Retina (tissue), 1 donor: ENCODE measurements around the gene PHF1.
A peak's percentile ranks its signal among the peaks of the same experiment; 100 is the strongest.

Experiments used
- DNase-seq: peaks from one replicate; pipeline ENCODE4 v3.0.0-alpha.2; 2016

PHF1 gene

DNA sequence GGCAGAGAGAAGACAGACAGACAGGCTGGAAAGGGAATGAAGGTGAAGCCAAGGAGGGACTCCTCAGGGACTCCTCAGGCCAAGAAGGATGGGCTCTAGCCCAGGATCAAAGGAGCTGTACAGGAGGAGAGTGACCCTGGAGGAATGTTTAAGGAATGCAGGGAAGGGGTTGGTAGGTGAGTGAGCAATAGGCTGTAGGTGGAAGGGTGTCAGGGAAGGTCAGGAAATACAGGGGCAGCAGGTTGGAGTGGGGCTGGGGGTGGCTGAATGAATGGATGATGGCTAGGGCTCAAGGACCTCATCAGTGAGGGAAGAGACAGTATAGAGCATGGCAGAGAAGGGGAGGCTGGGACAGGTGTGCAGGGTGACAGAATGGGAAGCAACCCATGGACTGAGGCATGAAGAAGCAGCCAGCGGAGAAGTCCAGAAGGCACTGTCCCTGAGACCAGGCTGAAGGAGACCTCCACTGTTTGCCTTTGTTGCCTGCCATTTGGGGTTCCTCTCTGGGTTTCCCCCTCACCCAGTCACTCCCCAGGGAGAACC is 22.3 kb downstream of the PHF1 start:
- no peak for DNase-seq

GRCh38 chr6:33433544-33434191 is 22.9 kb downstream of the PHF1 start:
- DNase-seq: no peak

- DNase-seq: no peak
Observed at GRCh38 chr6:33434961-33435360, 24.1 kb downstream of the PHF1 start.

- no peak for DNase-seq
Observed at GRCh38 chr6:33437666-33438065, 26.9 kb downstream of the PHF1 start.

DNA sequence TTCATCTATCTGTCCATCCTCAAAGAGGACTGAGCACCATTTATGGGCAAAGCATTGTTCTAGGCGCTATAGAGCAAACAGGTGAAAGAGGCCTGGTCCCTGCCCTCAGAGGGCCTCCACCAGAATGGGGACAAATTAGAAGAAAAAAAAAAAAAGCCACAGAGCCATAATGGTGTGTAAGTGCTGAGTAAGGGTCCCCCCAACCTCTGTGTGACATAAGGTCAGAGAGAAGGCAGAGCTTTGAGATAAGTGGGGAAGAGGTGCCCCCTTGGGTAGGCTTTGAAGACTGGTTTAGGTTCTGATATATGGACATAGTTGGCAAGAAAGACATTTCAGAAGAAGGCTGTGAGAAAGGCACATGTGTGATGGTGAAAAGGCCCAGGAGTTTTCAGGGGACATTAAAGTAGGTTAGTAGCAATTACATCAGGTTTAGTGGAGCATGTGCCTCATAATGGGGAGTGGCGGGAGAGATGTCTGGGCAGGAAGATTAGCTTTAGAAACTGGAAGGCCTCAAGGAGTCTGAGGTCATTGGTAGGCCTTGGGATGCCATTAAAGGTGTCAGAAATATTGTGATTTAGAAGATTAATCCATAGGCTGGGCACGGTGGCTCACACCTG is 28.3 kb downstream of the PHF1 start:
- DNase-seq: no peak

DNA sequence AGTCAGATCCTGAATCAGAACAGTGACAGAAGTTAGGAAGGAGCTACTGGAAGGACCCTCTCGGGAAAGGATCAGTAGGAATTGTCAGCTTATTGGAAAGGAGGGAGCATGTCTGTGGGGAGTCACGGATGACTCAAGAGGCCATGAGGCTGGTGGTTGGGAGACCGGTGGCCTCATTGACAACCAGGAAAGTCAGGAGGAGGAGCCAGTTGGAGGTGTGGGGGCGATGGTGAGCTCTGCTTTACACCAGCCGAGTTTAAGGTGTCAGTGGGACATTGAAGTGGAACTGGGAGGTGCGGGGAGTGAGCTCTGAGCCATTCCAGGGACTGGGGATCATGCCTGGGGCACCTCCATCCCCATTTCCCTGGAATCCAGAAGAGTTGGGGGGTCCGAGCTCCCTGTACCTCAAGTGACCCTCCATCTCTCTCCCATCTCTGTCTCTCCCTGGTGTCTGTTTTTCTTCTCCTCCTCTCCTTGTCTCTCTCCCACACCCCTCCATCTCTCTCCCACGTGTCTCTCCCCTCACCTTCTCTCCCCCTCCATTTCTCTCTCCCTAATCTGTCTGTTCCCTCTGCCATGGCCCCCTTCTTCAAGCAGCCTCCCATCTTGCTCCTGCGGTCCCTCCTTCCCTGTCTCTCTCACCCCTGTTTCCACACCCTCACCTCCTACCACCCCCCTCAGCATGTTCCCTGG is 29.3 kb downstream of the PHF1 start:
- DNase-seq: no peak

DNA sequence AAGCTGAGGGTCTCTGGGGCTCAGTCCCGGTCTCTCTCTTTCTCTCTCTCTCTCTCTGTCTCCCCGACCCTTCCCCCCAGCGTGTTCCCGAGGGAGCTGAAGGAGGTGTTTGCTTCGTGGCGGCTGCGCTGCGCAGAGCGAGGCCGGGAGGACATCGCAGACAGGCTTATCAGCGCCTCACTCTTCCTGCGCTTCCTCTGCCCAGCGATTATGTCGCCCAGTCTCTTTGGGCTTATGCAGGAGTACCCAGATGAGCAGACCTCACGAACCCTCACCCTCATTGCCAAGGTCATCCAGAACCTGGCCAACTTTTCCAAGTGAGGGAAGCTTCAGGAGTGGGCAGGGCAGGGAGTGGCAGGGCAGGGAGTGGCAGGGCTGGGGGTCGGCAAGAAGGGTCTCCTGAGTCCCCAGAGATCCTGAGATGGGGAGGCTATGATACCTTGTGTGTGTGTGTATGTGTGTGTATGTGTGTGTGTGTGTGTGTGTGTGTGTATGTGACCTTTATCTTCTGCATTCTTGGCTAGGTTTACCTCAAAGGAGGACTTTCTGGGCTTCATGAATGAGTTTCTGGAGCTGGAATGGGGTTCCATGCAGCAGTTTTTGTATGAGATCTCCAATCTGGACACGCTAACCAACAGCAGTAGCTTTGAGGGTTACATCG is 30.0 kb downstream of the PHF1 start:
- DNase-seq: no peak

DNA sequence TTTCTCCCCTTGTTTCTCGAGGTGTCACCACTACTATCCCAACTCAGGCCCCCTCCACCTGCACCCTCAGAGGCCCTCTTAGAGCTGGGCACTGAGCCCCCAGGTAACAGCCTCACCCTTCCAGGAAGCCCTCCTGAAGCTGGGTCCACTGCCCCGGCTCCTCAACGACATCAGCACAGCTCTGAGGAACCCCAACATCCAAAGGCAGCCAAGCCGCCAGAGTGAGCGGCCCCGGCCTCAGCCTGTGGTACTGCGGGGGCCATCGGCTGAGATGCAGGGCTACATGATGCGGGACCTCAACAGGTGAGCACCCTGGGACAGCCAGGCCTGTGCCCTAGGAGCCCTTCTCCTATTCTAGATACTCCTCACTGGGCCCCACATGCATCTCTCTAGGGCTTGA is 30.6 kb downstream of the PHF1 start:
- DNase-seq: no peak

DNA sequence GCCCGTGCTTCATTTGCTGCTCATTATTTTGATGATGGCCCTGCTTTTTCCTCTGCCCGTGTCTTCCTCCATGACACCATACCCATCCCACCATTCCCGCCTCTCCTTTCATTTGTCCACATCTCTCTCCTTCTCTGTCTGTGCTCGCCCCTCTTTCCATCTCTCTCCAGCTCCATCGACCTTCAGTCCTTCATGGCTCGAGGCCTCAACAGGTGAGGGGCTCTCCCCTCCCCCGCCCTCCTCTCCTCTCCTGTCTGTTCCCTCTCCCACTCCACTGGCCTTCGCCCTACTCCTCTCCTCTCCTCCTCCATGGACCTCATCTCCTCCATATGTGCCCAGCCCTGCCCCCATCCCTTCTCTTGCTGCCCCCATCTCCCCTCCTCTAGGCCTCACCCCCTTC is 31.5 kb downstream of the PHF1 start:
- DNase-seq: no peak

DNA sequence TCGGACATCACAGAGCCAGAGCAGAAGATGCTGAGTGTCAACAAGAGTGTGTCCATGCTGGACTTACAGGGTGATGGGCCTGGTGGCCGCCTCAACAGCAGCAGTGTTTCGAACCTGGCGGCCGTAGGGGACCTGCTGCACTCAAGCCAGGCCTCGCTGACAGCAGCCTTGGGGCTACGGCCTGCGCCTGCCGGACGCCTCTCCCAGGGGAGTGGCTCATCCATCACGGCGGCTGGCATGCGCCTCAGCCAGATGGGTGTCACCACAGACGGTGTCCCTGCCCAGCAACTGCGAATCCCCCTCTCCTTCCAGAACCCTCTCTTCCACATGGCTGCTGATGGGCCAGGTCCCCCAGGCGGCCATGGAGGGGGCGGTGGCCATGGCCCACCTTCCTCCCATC is 32.2 kb downstream of the PHF1 start:
- DNase-seq: no peak

DNA sequence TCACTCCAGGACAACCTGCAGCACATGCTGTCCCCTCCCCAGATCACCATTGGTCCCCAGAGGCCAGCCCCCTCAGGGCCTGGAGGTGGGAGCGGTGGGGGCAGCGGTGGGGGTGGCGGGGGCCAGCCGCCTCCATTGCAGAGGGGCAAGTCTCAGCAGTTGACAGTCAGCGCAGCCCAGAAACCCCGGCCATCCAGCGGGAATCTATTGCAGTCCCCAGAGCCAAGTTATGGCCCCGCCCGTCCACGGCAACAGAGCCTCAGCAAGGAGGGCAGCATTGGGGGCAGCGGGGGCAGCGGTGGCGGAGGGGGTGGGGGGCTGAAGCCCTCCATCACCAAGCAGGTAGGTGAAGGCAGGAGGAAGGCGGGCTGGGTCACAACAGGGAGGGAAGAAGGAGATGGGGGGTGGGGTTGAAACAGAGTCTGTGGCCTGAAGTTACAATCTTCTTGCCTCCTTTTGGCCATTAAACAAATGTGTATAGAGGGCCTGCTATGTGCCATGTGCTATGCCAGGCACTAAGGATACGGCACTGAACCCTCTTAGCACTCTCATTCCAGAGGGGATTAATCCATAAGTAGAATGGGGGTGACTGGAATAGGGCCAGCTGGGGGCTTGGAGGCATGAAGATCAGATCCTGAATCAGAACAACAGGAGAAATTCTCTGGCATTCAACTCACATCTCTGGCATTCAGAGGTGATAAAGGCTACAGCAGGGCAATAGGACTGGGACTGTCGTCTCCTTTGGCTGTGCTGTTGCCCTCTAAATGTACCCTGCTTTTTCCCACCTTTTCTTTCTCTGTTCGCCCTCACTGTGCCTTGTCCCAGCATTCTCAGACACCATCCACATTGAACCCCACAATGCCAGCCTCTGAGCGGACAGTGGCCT is 33.0 kb downstream of the PHF1 start:
- no peak for DNase-seq

DNA sequence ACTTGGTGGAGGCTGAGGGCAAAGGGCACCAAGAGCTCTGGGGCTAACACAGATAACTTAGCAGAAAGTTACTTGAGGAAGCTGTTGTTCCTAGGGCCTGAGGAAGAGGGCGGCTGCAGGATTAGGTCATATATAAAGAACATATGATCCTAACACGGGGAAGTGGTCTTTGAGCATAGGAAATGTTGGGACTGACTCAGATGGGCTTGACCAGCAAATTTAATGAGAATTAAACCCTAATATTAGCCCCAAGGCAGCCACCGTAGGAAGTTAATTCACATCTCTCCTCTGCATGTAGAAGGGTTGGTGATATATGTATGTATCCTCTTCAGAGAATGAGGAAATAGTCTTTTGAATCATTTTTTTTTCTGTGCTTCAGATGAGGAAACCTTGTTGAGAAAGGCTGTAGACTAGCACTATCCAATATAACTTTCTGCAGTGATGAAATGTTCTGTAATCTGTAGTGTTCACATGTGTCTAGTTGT is 34.3 kb downstream of the PHF1 start:
- DNase-seq: no peak

DNA sequence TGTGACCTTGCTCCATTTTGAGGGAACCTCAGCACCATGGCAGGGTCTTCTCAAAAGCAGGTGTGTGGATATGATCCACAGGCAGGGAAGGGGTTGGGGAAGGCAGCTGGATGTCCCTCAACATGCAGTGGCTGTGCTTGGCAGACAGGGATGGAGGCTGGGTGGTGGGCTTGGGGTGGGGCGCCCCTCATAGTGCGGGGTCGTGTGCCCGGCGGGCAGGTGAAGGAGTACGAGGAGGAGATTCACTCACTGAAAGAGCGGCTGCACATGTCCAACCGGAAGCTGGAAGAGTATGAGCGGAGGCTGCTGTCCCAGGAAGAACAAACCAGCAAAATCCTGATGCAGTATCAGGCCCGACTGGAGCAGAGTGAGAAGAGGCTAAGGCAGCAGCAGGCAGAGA is 35.5 kb downstream of the PHF1 start:
- DNase-seq: no peak

GRCh38 chr6:33450434-33450833 is 39.6 kb downstream of the PHF1 start:
- DNase-seq: no peak

DNA sequence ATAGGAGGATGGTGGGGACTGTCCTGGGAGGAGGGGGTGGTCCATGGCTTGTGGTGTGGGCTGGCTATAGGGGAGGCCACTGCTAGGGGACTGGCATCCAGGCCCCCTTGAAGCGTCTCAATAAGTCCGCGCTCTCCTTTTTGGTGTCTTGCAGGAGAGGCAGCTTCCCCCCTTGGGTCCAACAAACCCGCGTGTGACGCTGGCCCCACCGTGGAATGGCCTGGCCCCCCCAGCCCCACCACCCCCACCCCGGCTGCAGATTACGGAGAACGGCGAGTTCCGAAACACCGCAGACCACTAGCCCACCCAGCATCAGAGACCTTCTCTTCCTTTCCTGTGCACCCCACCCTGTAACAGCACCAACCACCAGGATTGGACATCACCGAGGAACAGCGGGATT is 40.8 kb downstream of the PHF1 start:
- DNase-seq: no peak

DNA sequence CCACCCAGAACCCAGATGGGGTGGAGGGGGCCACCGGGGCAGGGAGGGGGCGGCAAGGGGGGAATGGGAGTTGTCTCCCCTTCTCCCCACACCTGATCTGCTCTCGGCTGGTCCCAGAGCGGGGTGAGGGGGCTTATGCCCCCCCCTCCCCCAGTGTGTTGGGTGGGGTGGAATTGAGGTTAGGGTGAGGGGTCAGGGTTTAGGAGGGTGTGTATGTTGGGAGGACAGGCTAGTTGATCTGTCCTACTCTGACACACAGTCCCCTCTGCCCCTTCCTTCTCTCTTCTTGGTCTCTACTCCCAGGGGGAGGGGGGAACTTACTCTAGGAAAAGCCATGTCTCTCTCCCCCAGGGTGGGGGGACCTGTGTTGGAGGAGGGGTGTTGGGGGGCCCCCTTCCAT is 41.7 kb downstream of the PHF1 start:
- no peak for DNase-seq

GRCh38 chr6:33453393-33454008 is 42.7 kb downstream of the PHF1 start:
- no peak for DNase-seq

DNA sequence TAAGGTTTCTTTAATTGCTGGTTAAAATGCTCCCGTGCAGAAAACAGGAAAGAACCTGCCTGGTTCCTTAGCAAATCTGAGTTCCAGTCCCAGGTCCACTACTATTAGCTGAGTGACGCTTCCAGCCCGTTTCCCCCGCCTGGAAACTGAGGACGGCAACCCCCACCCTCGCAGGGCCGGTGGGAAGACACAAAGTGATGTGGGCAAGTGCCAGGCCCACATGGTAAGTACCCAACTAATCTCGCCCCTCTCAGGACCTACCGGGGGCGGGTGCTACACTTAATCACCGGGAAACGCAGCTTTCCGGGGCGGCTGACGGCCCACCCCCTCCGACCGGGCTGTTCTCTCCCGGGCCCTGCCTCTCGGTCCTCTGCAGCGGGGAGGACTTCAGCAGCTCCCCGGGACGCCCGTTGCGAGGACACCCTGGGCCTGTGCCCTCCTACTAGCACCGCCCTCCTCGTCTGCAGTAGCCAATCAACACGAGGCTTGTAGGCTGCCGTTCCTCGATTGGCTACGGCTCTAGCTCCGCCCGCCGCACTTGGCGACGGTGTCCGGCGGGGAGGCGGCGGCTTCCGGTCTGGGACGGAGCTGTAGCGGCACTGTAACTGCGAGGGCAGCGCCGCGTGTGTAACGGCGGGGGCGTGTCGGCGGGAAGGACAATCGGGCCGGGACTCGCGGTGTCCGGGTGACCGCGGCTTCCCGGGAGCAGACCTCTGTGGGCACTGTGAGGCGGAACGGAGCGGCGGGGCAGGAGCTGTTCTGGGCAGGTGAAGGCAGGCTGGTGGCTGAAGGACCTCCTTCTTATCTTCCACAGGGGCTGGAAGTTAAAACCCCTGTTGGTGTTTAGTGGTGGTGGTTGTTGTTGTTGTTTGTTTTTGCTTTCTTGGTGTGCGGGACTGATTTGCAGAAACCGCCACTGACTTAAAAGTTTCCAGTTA is 43.5 kb downstream of the PHF1 start, which contains the start of gene ZBTB9:
Gene ZBTB9, plus strand, starts transcription at position 568 of the 938 bp plus-strand sequence. CDS start 525 bp downstream, outside the sequence.
- peak; percentile 96 for DNase-seq

- DNase-seq: no peak
Observed at GRCh38 chr6:33455051-33455450, 44.2 kb downstream of the PHF1 start.

- no peak for DNase-seq
Observed at GRCh38 chr6:33456156-33456555, 45.3 kb downstream of the PHF1 start.

DNA sequence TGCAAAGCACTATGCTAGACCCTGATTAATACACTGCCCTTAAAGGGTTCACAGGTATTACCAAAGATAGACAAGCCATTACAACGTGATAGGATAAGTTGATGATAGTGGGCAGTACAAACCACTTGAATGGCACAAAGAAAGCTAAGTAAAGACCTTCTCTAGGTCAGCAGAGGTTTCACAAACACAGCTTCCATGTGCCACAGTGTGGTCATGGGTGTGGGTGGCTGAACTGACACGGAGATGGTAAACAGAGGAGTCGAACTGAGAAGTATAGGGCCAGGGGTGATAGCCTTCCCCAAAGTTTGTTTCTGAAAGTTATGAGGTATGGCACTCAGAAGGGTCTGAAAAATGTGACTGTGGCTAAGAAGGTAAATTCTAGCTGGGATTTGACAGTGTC is 47.9 kb downstream of the PHF1 start:
- no peak for DNase-seq
